ENCODE data around the gene ZCCHC24.

Gene ZCCHC24

DNA sequence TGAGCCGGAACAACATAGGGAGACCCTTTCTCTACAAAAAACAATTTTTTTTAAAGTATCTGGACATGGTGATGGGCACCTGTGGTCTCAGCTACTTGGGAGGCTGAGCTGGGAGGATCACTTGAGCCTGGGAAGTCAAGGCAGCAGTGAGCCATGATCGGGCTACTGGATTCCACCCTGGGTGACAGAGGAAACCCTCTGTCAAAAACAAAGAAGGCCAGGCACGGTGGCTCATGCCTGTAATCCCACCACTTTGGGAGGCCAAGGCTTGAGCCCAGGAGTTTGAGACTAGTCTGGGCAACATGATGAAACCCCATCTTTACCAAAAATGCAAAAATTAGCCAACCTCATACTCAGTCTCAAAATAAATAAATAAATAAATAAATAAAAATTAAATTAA, 19.9 kb upstream of the ZCCHC24 start:
- CTCF ChIA-PET: interaction anchor here (3.5 kb wide), 1 partner anchor 91 kb away, joined by 13 read pairs; no protein-coding TSS in a partner anchor
- no peak overlapping the region for H3K4me3 Mint-ChIP-seq
- no peaks in the 10 kb centered on the region for H3K9me3 Mint-ChIP-seq
- no peaks in the 10 kb centered on the region for H3K36me3 Mint-ChIP-seq
- H3K4me1 Mint-ChIP-seq: no peaks in the 10 kb centered on the region
- DNase-seq: no peak
- peaks cover 14% of the 10 kb centered on the region for H3K27me3 Mint-ChIP-seq
- H3K27ac Mint-ChIP-seq: no peak overlapping the region

DNA sequence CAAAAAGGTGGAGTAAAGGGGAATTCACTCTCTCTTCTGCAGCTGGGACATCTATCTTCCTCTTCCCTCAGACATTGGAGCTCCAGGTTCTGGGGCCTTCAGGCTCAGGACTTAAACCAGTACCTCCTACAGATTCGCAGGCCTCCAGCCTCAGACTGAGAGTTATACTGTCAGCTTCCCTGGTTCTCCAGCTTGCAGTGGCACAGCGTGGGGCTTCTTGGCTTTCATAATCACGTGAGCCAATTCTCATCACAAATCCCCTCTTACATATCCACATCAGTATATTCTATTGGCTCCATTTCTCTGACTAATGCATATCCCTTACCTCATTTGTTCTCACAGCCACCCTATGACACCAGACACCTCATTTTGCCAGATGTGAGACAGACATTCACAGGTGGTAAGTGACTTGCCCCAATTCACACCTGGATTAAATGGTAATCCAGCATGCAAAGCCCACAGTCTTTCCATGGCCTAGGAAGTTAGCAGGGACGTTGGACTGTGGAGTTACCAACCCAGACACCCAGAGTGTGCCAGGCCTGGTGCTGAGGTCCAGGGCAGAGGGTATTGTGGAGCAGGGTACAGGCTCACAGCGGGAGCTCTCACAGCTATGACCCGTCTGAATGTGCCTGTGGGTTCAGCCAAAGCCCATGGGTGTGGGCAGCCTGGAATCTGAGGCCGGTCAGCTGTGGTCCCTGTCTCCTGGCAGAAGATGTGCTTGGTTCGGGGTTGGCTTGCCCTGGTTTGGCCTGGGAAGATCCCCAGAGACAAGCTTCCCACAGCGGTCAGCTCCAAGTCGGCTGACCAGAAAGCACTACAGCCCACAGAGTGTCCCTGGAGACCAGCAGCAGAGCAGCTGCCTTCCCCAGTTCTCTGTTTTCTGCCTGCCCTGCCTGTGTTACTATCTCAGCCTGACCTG, 18.4 kb upstream of the ZCCHC24 start:
- Mint-ChIP-seq H3K4me1 (no peaks in the 10 kb centered on the region), H3K36me3 (no peaks in the 10 kb centered on the region), H3K9me3 (no peaks in the 10 kb centered on the region), H3K27me3 (peaks cover 10% of the 10 kb centered on the region), H3K27ac (no peak overlapping the region), H3K4me3 (no peak overlapping the region)
- CTCF ChIA-PET: interaction anchor here (0.6 to 3.5 kb wide), 3 partner anchors 9 to 89 kb away, joined by 3 to 13 read pairs (median 3); no protein-coding TSS in a partner anchor
- no peak for DNase-seq

DNA sequence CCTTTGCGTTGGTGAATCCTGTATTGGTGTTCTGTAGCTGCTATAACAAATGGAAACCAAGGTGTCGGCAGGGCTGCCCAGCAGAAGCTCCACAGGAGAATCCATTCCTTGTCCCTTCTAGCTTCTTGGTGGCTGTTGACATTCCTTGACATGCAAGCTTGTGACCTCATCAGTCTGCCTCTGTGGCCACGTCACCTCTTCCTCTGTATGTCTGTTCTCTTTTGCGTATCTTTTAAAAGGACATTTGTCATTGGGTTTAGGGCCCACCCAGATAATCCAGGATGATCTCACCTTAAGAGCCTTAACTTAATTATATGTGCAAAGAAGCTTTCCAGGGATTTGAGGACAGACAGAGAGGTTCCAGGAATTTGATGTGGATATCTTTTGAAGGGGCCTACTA, 15.3 kb upstream of the ZCCHC24 start:
- Mint-ChIP-seq H3K4me1 (no peaks in the 10 kb centered on the region), H3K36me3 (no peaks in the 10 kb centered on the region), H3K27me3 (peaks cover 9% of the 10 kb centered on the region), H3K27ac (no peak overlapping the region), H3K4me3 (no peak overlapping the region), H3K9me3 (no peaks in the 10 kb centered on the region)
- CTCF ChIA-PET: no interaction called here
- no peak for DNase-seq

DNA sequence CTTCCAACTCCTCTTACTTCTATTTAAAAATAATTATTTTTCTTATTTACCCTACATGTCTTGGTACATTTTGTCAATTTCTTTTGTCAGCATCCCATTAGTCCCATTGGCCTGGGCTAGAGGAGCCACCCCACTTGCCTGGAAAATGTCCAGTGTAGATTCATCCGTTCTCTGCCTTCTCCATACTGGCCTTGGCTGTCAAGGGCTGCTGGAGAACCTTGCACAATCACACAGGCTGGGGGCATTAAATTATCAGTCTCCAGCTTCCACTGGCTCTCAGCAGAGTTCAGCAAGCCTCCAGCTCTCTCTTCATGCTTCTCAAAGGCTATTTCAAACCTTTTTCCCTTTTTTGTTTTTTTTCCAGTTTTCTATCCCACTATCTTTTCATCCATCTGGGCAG, 13.8 kb upstream of the ZCCHC24 start:
- Mint-ChIP-seq H3K9me3 (no peaks in the 10 kb centered on the region), H3K27me3 (peaks cover 13% of the 10 kb centered on the region), H3K27ac (no peak overlapping the region), H3K36me3 (no peaks in the 10 kb centered on the region), H3K4me3 (no peak overlapping the region), H3K4me1 (no peaks in the 10 kb centered on the region)
- CTCF ChIA-PET: no interaction called here
- no peak for DNase-seq

DNA sequence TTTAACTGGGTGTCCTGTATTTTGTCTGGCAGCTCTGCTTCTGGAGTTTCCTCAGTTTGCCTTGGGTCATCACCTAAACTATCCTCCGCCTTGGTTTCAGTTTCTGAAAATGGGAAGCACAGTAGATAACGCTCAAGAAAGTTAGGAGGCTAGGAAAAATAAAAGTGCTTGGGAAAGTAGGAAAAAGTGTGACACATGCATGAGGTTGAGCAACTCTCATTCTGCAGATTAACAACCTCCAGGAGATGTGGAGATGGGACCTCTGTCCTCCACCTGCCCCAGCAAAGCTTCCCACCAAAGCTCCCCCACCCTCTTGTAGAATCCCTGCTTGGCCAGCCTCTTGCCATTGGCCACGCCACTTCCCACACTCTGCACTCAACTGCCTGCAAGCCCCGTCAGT, 13.1 kb upstream of the ZCCHC24 start:
- Mint-ChIP-seq H3K4me3 (no peak overlapping the region), H3K27ac (no peak overlapping the region), H3K4me1 (no peaks in the 10 kb centered on the region), H3K9me3 (no peaks in the 10 kb centered on the region), H3K27me3 (peaks cover 20% of the 10 kb centered on the region), H3K36me3 (no peaks in the 10 kb centered on the region)
- DNase-seq: no peak
- CTCF ChIA-PET: no interaction called here

DNA sequence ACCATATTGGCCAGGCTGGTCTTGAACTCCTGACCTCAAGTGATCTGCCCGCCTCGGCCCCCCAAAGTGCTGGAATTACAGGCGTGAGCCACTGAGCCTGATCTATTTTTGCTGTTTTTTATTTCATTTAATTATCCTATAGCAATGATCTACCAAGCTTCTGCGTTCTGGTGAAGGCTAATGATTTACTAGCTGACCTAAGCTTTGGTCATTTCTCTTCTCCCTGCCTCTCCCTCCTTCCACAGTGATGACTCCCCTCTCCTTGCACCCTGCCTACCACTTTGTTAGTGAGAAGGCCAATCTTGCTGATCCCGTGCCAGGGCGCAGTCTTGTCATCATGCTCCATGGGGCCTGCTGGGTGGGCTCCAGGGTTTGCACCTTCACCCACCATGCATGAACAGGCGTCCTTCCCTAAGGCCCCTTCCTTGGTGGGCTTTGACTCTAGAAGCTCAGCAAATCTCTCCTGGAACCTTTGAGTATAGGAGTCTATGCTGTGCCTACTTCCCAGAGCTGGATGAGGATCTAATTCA, 11.9 kb upstream of the ZCCHC24 start:
- H3K9me3 Mint-ChIP-seq: no peaks in the 10 kb centered on the region
- no peak overlapping the region for H3K4me3 Mint-ChIP-seq
- CTCF ChIA-PET: interaction anchor here (1.1 kb wide), 1 partner anchor 11 kb away, joined by 9 read pairs; no protein-coding TSS in a partner anchor
- no peak overlapping the region for H3K27ac Mint-ChIP-seq
- no peaks in the 10 kb centered on the region for H3K36me3 Mint-ChIP-seq
- no peaks in the 10 kb centered on the region for H3K4me1 Mint-ChIP-seq
- no peak for DNase-seq
- H3K27me3 Mint-ChIP-seq: peaks cover 25% of the 10 kb centered on the region

DNA sequence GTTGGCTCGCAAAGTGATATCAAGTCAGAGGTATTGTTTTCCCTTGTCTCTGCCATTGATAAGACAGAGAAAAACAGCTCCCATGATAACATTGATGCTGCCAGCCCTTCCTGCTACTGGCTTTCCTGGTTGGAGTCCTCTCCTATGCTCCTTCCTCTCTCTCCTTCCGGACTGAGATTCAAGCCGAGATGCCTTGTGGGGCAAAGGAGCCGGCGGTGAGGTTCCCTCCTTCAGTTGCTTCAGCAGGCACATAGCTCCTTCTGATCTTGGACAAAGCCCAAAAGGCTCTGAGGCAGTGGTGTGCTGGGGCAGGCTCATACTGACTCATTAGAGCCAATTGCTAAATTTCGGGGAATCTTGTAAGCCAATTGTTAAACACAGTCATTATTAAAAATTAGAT, 8.8 kb upstream of the ZCCHC24 start:
- CTCF ChIA-PET: no interaction called here
- H3K4me1 Mint-ChIP-seq: no peaks in the 10 kb centered on the region
- H3K4me3 Mint-ChIP-seq: no peak overlapping the region
- H3K36me3 Mint-ChIP-seq: no peaks in the 10 kb centered on the region
- H3K27me3 Mint-ChIP-seq: peaks cover 42% of the 10 kb centered on the region
- no peak for DNase-seq
- H3K27ac Mint-ChIP-seq: no peak overlapping the region
- H3K9me3 Mint-ChIP-seq: no peaks in the 10 kb centered on the region

DNA sequence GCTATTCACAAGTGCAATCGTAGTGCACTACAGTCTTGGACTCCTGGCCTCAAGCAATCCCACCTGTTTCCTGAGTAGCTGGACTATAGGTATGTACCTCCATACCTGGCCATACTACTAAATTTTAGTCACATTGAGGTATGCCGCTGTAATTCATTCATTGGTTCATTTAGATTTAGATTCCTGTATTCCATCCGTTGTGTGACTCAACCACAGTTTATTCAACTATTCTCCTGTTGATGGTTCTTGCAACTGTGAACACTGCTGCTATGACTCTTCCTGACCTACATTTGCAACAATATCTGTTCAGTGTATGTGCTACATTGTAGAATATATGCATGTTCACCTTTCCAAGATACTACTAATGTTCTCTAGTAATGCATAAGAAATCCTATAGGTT, 8.0 kb upstream of the ZCCHC24 start:
- H3K27ac Mint-ChIP-seq: no peak overlapping the region
- no peaks in the 10 kb centered on the region for H3K9me3 Mint-ChIP-seq
- no peak overlapping the region for H3K4me3 Mint-ChIP-seq
- H3K4me1 Mint-ChIP-seq: no peaks in the 10 kb centered on the region
- no peaks in the 10 kb centered on the region for H3K36me3 Mint-ChIP-seq
- H3K27me3 Mint-ChIP-seq: peaks cover 49% of the 10 kb centered on the region
- CTCF ChIA-PET: no interaction called here
- no peak for DNase-seq

DNA sequence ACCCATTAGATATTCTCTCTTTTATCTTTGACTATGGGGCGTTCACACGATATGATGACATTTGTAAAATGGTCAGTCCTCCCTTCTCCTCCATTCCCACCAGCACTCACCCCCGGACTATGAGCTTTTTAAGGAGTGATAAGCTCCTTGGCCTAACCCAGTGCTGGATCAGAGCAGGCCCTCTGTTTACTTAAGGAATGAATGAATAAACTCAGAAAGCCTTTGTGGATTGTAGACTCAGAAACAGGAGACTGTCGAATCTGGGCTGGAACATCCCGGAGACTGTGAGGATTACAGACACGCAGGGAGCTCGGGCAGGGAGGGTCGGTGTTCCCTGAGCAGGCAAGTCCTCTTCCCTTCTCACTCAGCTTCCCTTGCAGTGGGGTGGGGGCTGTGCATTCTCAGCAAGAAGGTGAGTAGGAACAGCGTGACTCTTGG, 6.8 kb upstream of the ZCCHC24 start:
- Mint-ChIP-seq H3K36me3 (no peaks in the 10 kb centered on the region), H3K27me3 (peaks cover 58% of the 10 kb centered on the region), H3K27ac (no peak overlapping the region), H3K9me3 (no peaks in the 10 kb centered on the region), H3K4me3 (no peak overlapping the region), H3K4me1 (no peaks in the 10 kb centered on the region)
- CTCF ChIA-PET: interaction anchor here (0.8 kb wide), 1 partner anchor 77 kb away, joined by 4 read pairs; no protein-coding TSS in a partner anchor
- DNase-seq: no peak

DNA sequence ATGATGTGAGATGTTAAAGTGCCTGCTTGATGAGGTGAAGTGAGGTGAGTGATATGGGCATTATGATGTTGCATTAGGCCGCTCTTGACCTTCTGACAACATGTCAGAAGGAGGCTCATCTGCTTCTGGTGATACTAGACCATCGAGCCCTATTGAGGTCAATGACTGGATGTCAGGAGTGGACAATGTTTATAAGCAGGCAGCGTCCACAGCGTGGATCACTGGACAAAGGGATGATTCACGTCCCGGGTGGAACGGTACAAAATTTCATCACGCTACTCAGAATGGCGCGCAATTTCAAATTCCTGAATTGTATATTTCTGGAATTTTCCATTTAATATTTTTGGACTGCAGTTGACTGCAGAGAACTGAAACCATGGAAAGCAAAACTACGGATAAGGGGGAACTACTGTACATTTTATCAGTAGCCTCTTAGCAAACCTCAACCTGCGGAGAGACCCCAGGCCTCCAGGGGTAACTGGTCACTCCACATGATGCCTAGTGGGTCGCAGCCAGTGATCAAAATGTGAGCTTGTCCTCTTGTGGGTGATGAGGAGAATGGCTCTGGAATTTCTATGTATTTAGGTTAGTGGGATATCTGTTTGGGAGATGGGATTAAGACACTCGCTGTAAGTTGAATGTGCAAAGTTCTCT, 5.7 kb upstream of the ZCCHC24 start:
- no peak overlapping the region for H3K27ac Mint-ChIP-seq
- no peaks in the 10 kb centered on the region for H3K36me3 Mint-ChIP-seq
- H3K9me3 Mint-ChIP-seq: no peaks in the 10 kb centered on the region
- H3K4me1 Mint-ChIP-seq: peaks cover 7% of the 10 kb centered on the region
- H3K27me3 Mint-ChIP-seq: peaks cover 67% of the 10 kb centered on the region
- no peak for DNase-seq
- H3K4me3 Mint-ChIP-seq: no peak overlapping the region
- CTCF ChIA-PET: interaction anchor here (0.8 kb wide), 1 partner anchor 76 kb away, joined by 4 read pairs; no protein-coding TSS in a partner anchor

DNA sequence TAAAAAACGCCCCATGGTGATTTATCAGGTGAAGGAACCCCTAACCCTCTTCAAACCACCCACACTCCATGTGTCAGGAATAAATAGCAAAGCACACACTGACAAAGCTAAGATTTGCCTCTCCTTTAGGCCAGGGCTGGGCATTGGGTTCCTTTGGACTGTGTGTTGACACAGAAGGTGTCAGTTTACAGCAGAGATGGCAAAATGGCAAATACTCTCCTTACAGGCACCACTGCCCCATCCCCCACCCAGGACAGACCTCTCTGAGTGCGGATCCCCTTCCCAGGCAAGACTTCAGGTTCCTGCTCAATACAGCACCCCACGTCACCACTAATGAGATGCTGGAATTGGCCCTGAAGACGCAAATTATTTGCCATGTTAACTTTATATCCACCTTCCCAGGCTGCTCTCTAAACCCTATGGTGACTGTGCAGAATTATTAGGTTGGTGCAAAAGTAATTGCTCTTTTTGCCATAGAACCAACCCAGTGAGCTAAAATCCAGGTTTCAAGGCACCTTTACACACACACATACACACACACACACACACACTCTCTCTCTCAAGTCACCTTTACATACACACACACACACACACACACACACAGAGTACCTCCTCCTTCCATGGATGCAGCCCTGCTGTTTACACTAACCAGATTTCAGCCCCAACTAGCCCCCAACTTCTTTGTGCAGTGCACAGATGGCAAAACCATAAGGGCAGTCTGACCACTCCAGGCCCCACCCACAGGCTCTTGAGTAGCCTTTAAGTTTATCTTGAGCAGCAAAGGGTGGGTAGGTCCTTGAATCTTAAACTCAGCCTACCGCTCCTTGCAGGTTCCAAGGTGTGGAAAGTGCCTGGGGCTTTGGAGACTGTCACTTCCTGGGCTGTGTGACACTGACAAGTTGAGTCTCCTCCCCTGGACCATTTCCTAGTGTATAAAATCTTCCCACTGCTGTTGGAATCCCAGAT, 4.0 kb upstream of the ZCCHC24 start:
- no peak overlapping the region for H3K4me3 Mint-ChIP-seq
- no peak for DNase-seq

DNA sequence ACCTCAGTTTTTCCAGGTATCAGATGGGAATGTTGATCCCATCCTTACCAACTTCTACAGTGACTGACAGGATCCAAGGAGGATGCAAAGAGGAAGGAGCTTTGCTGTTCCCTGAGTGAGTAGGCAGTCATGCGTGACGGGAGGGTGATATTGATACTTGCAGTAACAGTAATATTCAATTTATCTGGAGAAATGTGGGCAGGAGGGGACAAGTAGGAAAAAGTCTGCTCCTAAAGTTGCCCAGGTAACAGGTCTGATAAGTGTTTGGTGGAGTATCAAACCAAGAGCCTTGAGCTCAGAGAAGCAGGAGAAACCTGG, 3.3 kb upstream of the ZCCHC24 start:
- CTCF ChIA-PET: interaction anchor here (1.3 kb wide), 1 partner anchor 58 kb away, joined by 3 read pairs; no protein-coding TSS in a partner anchor
- H3K36me3 Mint-ChIP-seq: no peaks in the 10 kb centered on the region
- H3K27me3 Mint-ChIP-seq: peaks cover 68% of the 10 kb centered on the region
- H3K27ac Mint-ChIP-seq: no peak overlapping the region
- peaks cover 21% of the 10 kb centered on the region for H3K4me1 Mint-ChIP-seq
- no peaks in the 10 kb centered on the region for H3K9me3 Mint-ChIP-seq
- no peak for DNase-seq
- no peak overlapping the region for H3K4me3 Mint-ChIP-seq

More for the DNA sequence above, 4.0 kb upstream of the ZCCHC24 start:
- H3K9me3 Mint-ChIP-seq: no peaks in the 10 kb centered on the region
- H3K36me3 Mint-ChIP-seq: no peaks in the 10 kb centered on the region
- CTCF ChIA-PET: no interaction called here
- H3K27ac Mint-ChIP-seq: no peak overlapping the region
- H3K27me3 Mint-ChIP-seq: peaks cover 68% of the 10 kb centered on the region
- peaks cover 14% of the 10 kb centered on the region for H3K4me1 Mint-ChIP-seq

DNA sequence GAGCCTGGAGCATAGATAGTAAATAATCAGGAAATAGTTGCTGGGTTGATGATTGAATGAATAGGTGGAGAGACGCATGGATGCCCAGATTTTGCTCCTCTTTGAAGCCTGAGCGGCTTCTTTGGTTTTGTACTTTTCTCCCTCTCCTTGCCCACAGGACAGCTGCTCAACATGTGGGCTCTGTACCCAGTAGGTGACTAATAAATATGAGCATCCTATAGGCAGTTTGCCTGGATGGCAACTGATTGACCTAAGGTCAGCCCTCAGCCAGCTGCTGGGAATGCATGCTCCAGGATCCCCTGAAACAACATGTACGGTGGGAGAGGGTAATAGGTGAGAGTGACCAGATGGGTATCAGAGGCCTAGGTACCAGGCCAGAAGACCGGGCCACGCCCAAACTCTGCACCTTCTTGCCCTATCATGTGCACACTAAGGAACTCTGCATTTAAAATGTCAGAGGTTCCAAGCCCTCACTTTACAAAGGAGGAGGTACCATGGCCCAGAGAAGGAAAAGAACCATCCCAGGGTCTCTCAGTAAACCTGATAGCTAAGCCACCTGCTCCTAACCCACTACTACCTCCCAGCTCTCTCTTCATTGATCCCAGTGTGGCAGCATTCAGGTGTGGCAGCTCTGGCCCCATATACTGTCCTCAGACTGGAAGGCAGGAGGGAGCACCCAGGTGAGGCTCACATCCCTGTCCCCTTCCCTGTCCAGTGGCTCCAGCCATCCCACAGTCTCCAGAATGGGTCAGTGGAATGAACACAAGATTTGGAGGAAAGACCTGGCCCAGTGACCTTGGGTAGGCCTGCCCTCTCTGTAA, 2.7 kb upstream of the ZCCHC24 start:
- Mint-ChIP-seq H3K4me1 (peaks cover 26% of the 10 kb centered on the region), H3K4me3 (no peak overlapping the region), H3K27me3 (peaks cover 73% of the 10 kb centered on the region), H3K9me3 (no peaks in the 10 kb centered on the region), H3K27ac (no peak overlapping the region), H3K36me3 (no peaks in the 10 kb centered on the region)
- DNase-seq: no peak
- CTCF ChIA-PET: interaction anchor here (1.3 kb wide), 1 partner anchor 57 kb away, joined by 3 read pairs; no protein-coding TSS in a partner anchor

Measured in activated naive CD4-positive, alpha-beta T cell treated with anti-CD3 and anti-CD28 coated beads, Interleukin-2, amount 10 ng/mL, durations not matched to agents 7 days and 5 days (primary cell).